CD4-positive, alpha-beta memory T cell (primary cell): Measurements from ENCODE around the gene BICRAL. TPM values are rescaled to one million over a fixed set of nuclear protein-coding genes. Genes with fewer than 3 reads are reported as not detected.
"Not testable (repeated sequence)": the region's sequence is repeated elsewhere in the genome, so short reads cannot be mapped to it uniquely, and the experiment has no call there.

ENCODE experiments used
- CTCF ChIA-PET: fragments of 350-600 bp; sonication (Branson Sonifier 250); formaldehyde crosslinking; loops from one replicate; lab custom pipeline; 2021; ENCODE audit warnings: inconsistent platforms; ENCODE audit not compliant: partially characterized antibody; lab: Charles Lee
- POLR2A ChIA-PET: fragments of 350-600 bp; sonication (Branson Sonifier 250); formaldehyde crosslinking; loops from one replicate; lab custom pipeline; 2021; ENCODE audit not compliant: partially characterized antibody; lab: Charles Lee
- DNase-seq, 5 donors: peaks; one replicate each; pipeline versions ENCODE4 v3.0.0 to v3.0.0-alpha.2; 2020 to 2022; ENCODE audit warnings: mixed read lengths in 1 of 5
- H3K27ac ChIP-seq: one replicate; pipeline ENCODE4 v1.7.0; 2013; ENCODE audit warnings: low read depth, low read length
- H3K27me3 ChIP-seq: 2 replicates; pipeline ENCODE4 v1.7.0; 2013; ENCODE audit warnings: mild to moderate bottlenecking, low read length, moderate library complexity; ENCODE audit not compliant: insufficient read depth
- H3K36me3 ChIP-seq: 2 replicates; pipeline ENCODE4 v1.7.0; 2013; ENCODE audit warnings: mild to moderate bottlenecking, low read length, moderate library complexity; ENCODE audit not compliant: insufficient read depth
- H3K4me1 ChIP-seq: 2 replicates; pipeline ENCODE4 v1.7.0; 2013; ENCODE audit warnings: mild to moderate bottlenecking, low read length, moderate library complexity; ENCODE audit not compliant: insufficient read depth
- H3K4me3 ChIP-seq, 2 donors: one replicate each; pipeline ENCODE4 v1.7.0; 2013; ENCODE audit warnings: low read length in 2 of 2, mild to moderate bottlenecking in 1 of 2
- H3K9me3 ChIP-seq, 2 donors: one replicate each; pipeline ENCODE4 v1.7.0; 2013; ENCODE audit warnings: low read length in 2 of 2, control low read depth in 1 of 2; ENCODE audit not compliant: control insufficient read depth in 1 of 2
- H3K27ac Mint-ChIP-seq, 7 donors: one replicate each; pipeline ENCODE4 v1.8.0; 2020 to 2021; ENCODE audit warnings: mixed read lengths in 7 of 7, mild to moderate bottlenecking in 6 of 7, inconsistent platforms in 3 of 7, moderate library complexity in 3 of 7
- H3K27me3 Mint-ChIP-seq, 2 donors: one replicate each; pipeline ENCODE4 v1.8.0; 2020 to 2021; ENCODE audit warnings: mixed read lengths in 2 of 2
- H3K36me3 Mint-ChIP-seq, 2 donors: one replicate each; pipeline ENCODE4 v1.8.0; 2020 to 2021; ENCODE audit warnings: mixed read lengths in 2 of 2, inconsistent platforms in 1 of 2, mild to moderate bottlenecking in 1 of 2
- H3K4me1 Mint-ChIP-seq, 4 donors: one replicate each; pipeline ENCODE4 v1.8.0; 2020 to 2021; ENCODE audit warnings: mixed read lengths in 4 of 4, mild to moderate bottlenecking in 1 of 4
- H3K4me3 Mint-ChIP-seq, 8 donors: one replicate each; pipeline ENCODE4 v1.8.0; 2020 to 2021; ENCODE audit warnings: mixed read lengths in 8 of 8, mild to moderate bottlenecking in 7 of 8, moderate library complexity in 6 of 8, inconsistent platforms in 3 of 8
- H3K9me3 Mint-ChIP-seq, 8 donors: one replicate each; pipeline ENCODE4 v1.8.0; 2020 to 2021; ENCODE audit warnings: mixed read lengths in 8 of 8, mild to moderate bottlenecking in 5 of 8, inconsistent platforms in 3 of 8, moderate library complexity in 1 of 8
- intact Hi-C: fragments of 100-400 bp; cut with micrococcal nuclease; formaldehyde crosslinking; loops from one replicate; pipeline ENCODE4 v1.15.1; 2023
- polyA plus RNA-seq, 2 donors: library from polyadenylated mRNA; unstranded; fragments of 300-500 nt; fragmentation: Illumina TruSeq; gene quantifications; one replicate each; pipeline ENCODE4 v1.2.3, GENCODE V29; 2021
- total RNA-seq, 2 experiments: library from RNA; stranded (reverse); gene quantifications; one replicate each; pipeline ENCODE4 v1.2.3, GENCODE V29; 2021

Gene BICRAL
- total and polyA plus RNA-seq, 4 experiments from 2014 or later: 2.4 to 38.5 (median 21.3) TPM

GRCh38 chr6:42815726-42816125 lies 33.9 kb downstream of the BICRAL start:
- not testable (repeated sequence) for H3K9me3 Mint-ChIP-seq, H3K27me3 Mint-ChIP-seq

GRCh38 chr6:42817907-42818306 lies 36.1 kb downstream of the BICRAL start:
- H3K4me3 Mint-ChIP-seq: no peak overlapping the region
- Histone ChIP-seq H3K27ac (no peak overlapping the region), H3K9me3 (no peaks in the 10 kb centered on the region), H3K4me3 (no peak overlapping the region), H3K36me3 (no peaks in the 10 kb centered on the region), H3K27me3 (no peaks in the 10 kb centered on the region), H3K4me1 (peaks cover 19% of the 10 kb centered on the region)
- H3K9me3 Mint-ChIP-seq: no peaks in the 10 kb centered on the region
- intact Hi-C loops: no loop called here
- peaks cover 22 to 35% (median 26%) of the 10 kb centered on the region in 4 donors for H3K4me1 Mint-ChIP-seq
- ChIA-PET POLR2A (interaction anchor here (1.1 to 3.6 kb wide), 6 partner anchors 33 to 120 kb away, joined by 3 to 33 read pairs (median 8); partner anchors contain the start of genes RPL7L1 and TBCC), CTCF (interaction anchor here (0.7 kb wide), 4 partner anchors 13 to 167 kb away, joined by 3 read pairs; no protein-coding TSS in a partner anchor)
- H3K27ac Mint-ChIP-seq: peak overlapping the region in 1 of 7 donors; percentile 42
- no peaks in the 10 kb centered on the region for H3K27me3 Mint-ChIP-seq
- peaks cover 6 to 23% of the 10 kb centered on the region in 2 donors for H3K36me3 Mint-ChIP-seq
- DNase-seq: no peak

More at GRCh38 chr6:42815726-42816125, 33.9 kb downstream of the BICRAL start:
- H3K4me3 ChIP-seq, intact Hi-C loops, CTCF ChIA-PET, H3K36me3 ChIP-seq, DNase-seq, H3K27me3 ChIP-seq, H3K9me3 ChIP-seq, H3K27ac ChIP-seq, H3K4me3 Mint-ChIP-seq: not testable (repeated sequence)
- Mint-ChIP-seq H3K4me1 (peaks cover 23 to 31% (median 23%) of the 10 kb centered on the region in 4 donors), H3K27ac (peak overlapping the region in 2 of 7 donors; percentile 23 to 25), H3K36me3 (peaks cover 3 to 21% of the 10 kb centered on the region in 2 donors)
- peaks cover 18% of the 10 kb centered on the region for H3K4me1 ChIP-seq
- POLR2A ChIA-PET: interaction anchor here (1.1 to 1.6 kb wide), 2 partner anchors 33 to 69 kb away, joined by 5 to 6 read pairs; partner anchors contain the start of gene TBCC

GRCh38 chr6:42818416-42818815 lies 36.6 kb downstream of the BICRAL start:
- Histone ChIP-seq H3K27me3 (no peaks in the 10 kb centered on the region), H3K4me1 (peaks cover 19% of the 10 kb centered on the region), H3K36me3 (peaks cover 4% of the 10 kb centered on the region), H3K4me3 (no peak overlapping the region), H3K9me3 (no peaks in the 10 kb centered on the region), H3K27ac (no peak overlapping the region)
- no peaks in the 10 kb centered on the region for H3K27me3 Mint-ChIP-seq
- CTCF ChIA-PET: interaction anchor here (0.7 kb wide), 1 partner anchor 26 kb away, joined by 3 read pairs; no protein-coding TSS in a partner anchor
- no peaks in the 10 kb centered on the region for H3K9me3 Mint-ChIP-seq
- H3K27ac Mint-ChIP-seq: peak overlapping the region in 5 of 7 donors; percentile 5 to 75 (median 55)
- no peak overlapping the region for H3K4me3 Mint-ChIP-seq
- POLR2A ChIA-PET: interaction anchor here (0.5 to 3.6 kb wide), 8 partner anchors 9 to 121 kb away, joined by 3 to 33 read pairs (median 5); partner anchors contain the start of genes RPL7L1 and TBCC
- peaks cover 6 to 23% of the 10 kb centered on the region in 2 donors for H3K36me3 Mint-ChIP-seq
- intact Hi-C loops: no loop called here
- no peak for DNase-seq
- H3K4me1 Mint-ChIP-seq: peaks cover 19 to 31% (median 26%) of the 10 kb centered on the region in 4 donors

- no peak for DNase-seq
- no peak overlapping the region for H3K27ac ChIP-seq
Observed at GRCh38 chr6:42818878-42819277, 37.0 kb downstream of the BICRAL start.

GRCh38 chr6:42819803-42820511 lies 38.1 kb downstream of the BICRAL start:
- no peak overlapping the region for H3K27ac ChIP-seq
- H3K36me3 Mint-ChIP-seq: peaks cover 6 to 26% of the 10 kb centered on the region in 2 donors
- intact Hi-C loops: loop anchor here (5.0 kb wide), 1 partner anchor 33 kb away; no protein-coding TSS in a partner anchor
- H3K36me3 ChIP-seq: peaks cover 6% of the 10 kb centered on the region
- H3K4me3 ChIP-seq: no peak overlapping the region
- no peaks in the 10 kb centered on the region for H3K9me3 ChIP-seq
- no peaks in the 10 kb centered on the region for H3K27me3 ChIP-seq
- H3K4me3 Mint-ChIP-seq: peak overlapping the region in 2 of 8 donors; percentile 11 to 34
- H3K27ac Mint-ChIP-seq: peak overlapping the region; percentile 35 to 79 (median 57)
- ChIA-PET CTCF (no interaction called here), POLR2A (interaction anchor here (0.8 to 3.6 kb wide), 6 partner anchors 35 to 74 kb away, joined by 3 to 33 read pairs (median 8); partner anchors contain the start of genes BICRAL and TBCC)
- H3K4me1 Mint-ChIP-seq: peaks cover 16 to 30% (median 25%) of the 10 kb centered on the region in 4 donors
- H3K4me1 ChIP-seq: peaks cover 15% of the 10 kb centered on the region
- DNase-seq: peak in 4 of 5 donors; percentile 17 to 24 (median 22)
- no peaks in the 10 kb centered on the region for H3K27me3 Mint-ChIP-seq
- no peaks in the 10 kb centered on the region for H3K9me3 Mint-ChIP-seq

More at GRCh38 chr6:42818878-42819277, 37.0 kb downstream of the BICRAL start:
- Mint-ChIP-seq H3K4me3 (no peak overlapping the region), H3K27ac (peak overlapping the region in 5 of 7 donors; percentile 5 to 75 (median 55)), H3K27me3 (no peaks in the 10 kb centered on the region), H3K36me3 (peaks cover 6 to 23% of the 10 kb centered on the region in 2 donors), H3K4me1 (peaks cover 17 to 30% (median 25%) of the 10 kb centered on the region in 4 donors), H3K9me3 (no peaks in the 10 kb centered on the region)
- POLR2A ChIA-PET: interaction anchor here (0.5 to 3.6 kb wide), 9 partner anchors 9 to 73 kb away, joined by 3 to 33 read pairs (median 4); partner anchors contain the start of genes RPL7L1 and TBCC
- Histone ChIP-seq H3K4me3 (no peak overlapping the region), H3K4me1 (peaks cover 15% of the 10 kb centered on the region), H3K27me3 (no peaks in the 10 kb centered on the region), H3K9me3 (no peaks in the 10 kb centered on the region), H3K36me3 (peaks cover 6% of the 10 kb centered on the region)
- CTCF ChIA-PET: no interaction called here
- intact Hi-C loops: no loop called here

GRCh38 chr6:42820512-42821340 lies 38.9 kb downstream of the BICRAL start:
- no peak for DNase-seq
- Mint-ChIP-seq H3K4me3 (peak overlapping the region in 1 of 8 donors; percentile 15), H3K9me3 (no peaks in the 10 kb centered on the region), H3K4me1 (peaks cover 16 to 30% (median 25%) of the 10 kb centered on the region in 4 donors), H3K27ac (peak overlapping the region; percentile 19 to 80 (median 42)), H3K27me3 (no peaks in the 10 kb centered on the region), H3K36me3 (peaks cover 6 to 29% of the 10 kb centered on the region in 2 donors)
- H3K27me3 ChIP-seq: no peaks in the 10 kb centered on the region
- no peaks in the 10 kb centered on the region for H3K9me3 ChIP-seq
- H3K4me1 ChIP-seq: peaks cover 15% of the 10 kb centered on the region
- CTCF ChIA-PET: no interaction called here
- no peak overlapping the region for H3K27ac ChIP-seq
- POLR2A ChIA-PET: interaction anchor here (1.5 to 3.6 kb wide), 4 partner anchors 38 to 75 kb away, joined by 3 to 33 read pairs (median 10); partner anchors contain the start of genes BICRAL and TBCC
- H3K36me3 ChIP-seq: peaks cover 6% of the 10 kb centered on the region
- intact Hi-C loops: loop anchor here (5.0 kb wide), 1 partner anchor 33 kb away; no protein-coding TSS in a partner anchor
- no peak overlapping the region for H3K4me3 ChIP-seq
